GM23338 (cell line): Measurements from ENCODE around the gene ZKSCAN8. TPM values are rescaled to one million over a fixed set of nuclear protein-coding genes. Genes with fewer than 3 reads are reported as not detected.
A peak's percentile ranks its signal among the peaks of the same experiment; 100 is the strongest.

Source experiments
- ATAC-seq: fragments of 200-7000 bp; cut with Tn5 transposase; 3 replicates; pipeline ENCODE4 v1.9.1; 2020
- DNase-seq: peaks from one replicate; pipeline ENCODE4 v3.0.0-alpha.2; 2015; ENCODE audit warnings: low spot score
- H2AFZ ChIP-seq: fragments of 200-600 bp; sonication (generic); 2 replicates; pipeline ENCODE4 v1.8.0; 2016; ENCODE audit warnings: antibody characterized with exemption, mild to moderate bottlenecking, moderate library complexity
- H3F3A ChIP-seq: fragments of 200-600 bp; sonication (generic); replicated peaks from 2 replicates; pipeline ENCODE4 v1.8.0; 2017; ENCODE audit warnings: antibody characterized with exemption, mixed run types, low read depth
- H3K27ac ChIP-seq: fragments of 200-600 bp; sonication (generic); 2 replicates; pipeline ENCODE4 v1.6.1; 2016; ENCODE audit warnings: low read depth
- H3K27me3 ChIP-seq: fragments of 200-600 bp; sonication (generic); 2 replicates; pipeline ENCODE4 v1.8.0; 2016; ENCODE audit warnings: mild to moderate bottlenecking, mixed run types, moderate library complexity; ENCODE audit not compliant: insufficient read depth
- H3K36me3 ChIP-seq: fragments of 200-600 bp; sonication (generic); 2 replicates; pipeline ENCODE4 v1.8.0; 2016; ENCODE audit warnings: mild to moderate bottlenecking; ENCODE audit not compliant: insufficient read depth
- H3K4me1 ChIP-seq: fragments of 200-600 bp; sonication (generic); 2 replicates; pipeline ENCODE4 v1.8.0; 2016; ENCODE audit warnings: mild to moderate bottlenecking, moderate library complexity; ENCODE audit not compliant: insufficient read depth
- H3K4me2 ChIP-seq: fragments of 200-600 bp; sonication (generic); 2 replicates; pipeline ENCODE4 v1.7.1; 2017; ENCODE audit warnings: mixed run types
- H3K4me3 ChIP-seq: fragments of 200-600 bp; sonication (generic); 2 replicates; pipeline ENCODE4 v1.6.1; 2016; ENCODE audit warnings: mixed run types
- H3K79me2 ChIP-seq: fragments of 200-600 bp; sonication (generic); replicated peaks from 2 replicates; pipeline ENCODE4 v1.8.0; 2017; ENCODE audit warnings: mild to moderate bottlenecking; ENCODE audit not compliant: insufficient read depth
- H3K9me2 ChIP-seq: fragments of 200-600 bp; sonication (generic); 2 replicates; pipeline ENCODE4 v1.8.0; 2017; ENCODE audit not compliant: insufficient read depth
- H4K20me1 ChIP-seq: fragments of 200-600 bp; sonication (generic); replicated peaks from 2 replicates; pipeline ENCODE4 v1.8.0; 2017; ENCODE audit warnings: mild to moderate bottlenecking; ENCODE audit not compliant: insufficient read depth
- H3K27ac Mint-ChIP-seq: 2 replicates; pipeline ENCODE4 v1.8.0; 2020; ENCODE audit warnings: inconsistent platforms, mild to moderate bottlenecking, moderate library complexity, mixed read lengths
- H3K27me3 Mint-ChIP-seq: 3 replicates; pipeline ENCODE4 v1.8.0; 2022; ENCODE audit warnings: low read depth, mild to moderate bottlenecking, moderate library complexity, mixed read lengths, inconsistent platforms; ENCODE audit not compliant: insufficient read depth, poor library complexity
- H3K36me3 Mint-ChIP-seq: 3 replicates; pipeline ENCODE4 v1.8.0; 2021; ENCODE audit warnings: low read depth, mild to moderate bottlenecking, inconsistent platforms, moderate library complexity, mixed read lengths
- H3K4me1 Mint-ChIP-seq: 3 replicates; pipeline ENCODE4 v1.8.0; 2020; ENCODE audit warnings: mild to moderate bottlenecking, inconsistent platforms, mixed read lengths
- H3K4me3 Mint-ChIP-seq: 3 replicates; pipeline ENCODE4 v1.8.0; 2021; ENCODE audit warnings: moderate library complexity, mild to moderate bottlenecking, inconsistent platforms, mixed read lengths
- H3K9me3 Mint-ChIP-seq: 3 replicates; pipeline ENCODE4 v1.8.0; 2020; ENCODE audit warnings: moderate library complexity, mild to moderate bottlenecking, inconsistent platforms, mixed read lengths
- CREB1 ChIP-seq: fragments of 250-450 bp; sonication (Bioruptor Pico); IDR thresholded peaks from 2 replicates; pipeline ENCODE4 v1.5.0; 2020; ENCODE audit warnings: low read depth, mild to moderate bottlenecking, moderate library complexity
- EZH2 ChIP-seq: fragments of 200-600 bp; sonication (generic); IDR thresholded peaks from one replicate; pipeline ENCODE4 v1.8.0; 2017; ENCODE audit warnings: antibody characterized with exemption, mild to moderate bottlenecking, low read depth; ENCODE audit not compliant: unreplicated experiment
- NANOG ChIP-seq: IDR thresholded peaks from 2 replicates; pipeline ENCODE4 v1.6.1; 2016; ENCODE audit warnings: antibody characterized with exemption, borderline replicate concordance
- POLR2AphosphoS5 ChIP-seq: IDR thresholded peaks from 2 replicates; pipeline ENCODE4 v1.6.1; 2016; ENCODE audit warnings: antibody characterized with exemption, low read depth
- REST ChIP-seq: IDR thresholded peaks from one replicate; pipeline ENCODE4 v1.6.1; 2018; ENCODE audit warnings: antibody characterized with exemption; ENCODE audit not compliant: unreplicated experiment
- STAT1 ChIP-seq: IDR thresholded peaks from one replicate; pipeline ENCODE4 v1.6.1; 2016; ENCODE audit warnings: antibody characterized with exemption; ENCODE audit not compliant: unreplicated experiment
- ZNF114 ChIP-seq: fragments of 250-450 bp; sonication (Bioruptor Pico); IDR thresholded peaks from 2 replicates; pipeline ENCODE4 v1.5.0; 2020; ENCODE audit warnings: mild to moderate bottlenecking, moderate library complexity
- polyA plus RNA-seq: library from polyadenylated mRNA; unstranded; fragments of >200 nt; fragmentation: Nextera tagmentation; extraction: Ambion mirVana; gene quantifications from 2 replicates; pipeline ENCODE4 v1.2.1, GENCODE V29; 2016
- total RNA-seq: library from RNA; depleted of rRNA; stranded (reverse); fragments of >200 nt; shearing (Covaris generic); gene quantifications from 2 replicates; pipeline ENCODE4 v1.2.3, GENCODE V29; 2014
- TF ChIP-seq, protein P1 (sequence below), 2 experiments: fragments of 200-600 bp in 1 of 2; sonication (generic) in 1 of 2; conservative IDR thresholded peaks; 2 replicates each; pipeline versions ENCODE4 v1.5.1 to v1.6.1; 2016 to 2017; ENCODE audit warnings: antibody characterized with exemption in 2 of 2, low read depth in 2 of 2, mild to moderate bottlenecking in 2 of 2, moderate library complexity in 1 of 2
- TF ChIP-seq, protein P2 (sequence below): IDR thresholded peaks from 2 replicates; pipeline ENCODE4 v1.6.1; 2016; ENCODE audit warnings: antibody characterized with exemption

Gene ZKSCAN8
- total and polyA plus RNA-seq, 2 experiments from 2014 or later, result 4.2 to 22.6 TPM

DNA sequence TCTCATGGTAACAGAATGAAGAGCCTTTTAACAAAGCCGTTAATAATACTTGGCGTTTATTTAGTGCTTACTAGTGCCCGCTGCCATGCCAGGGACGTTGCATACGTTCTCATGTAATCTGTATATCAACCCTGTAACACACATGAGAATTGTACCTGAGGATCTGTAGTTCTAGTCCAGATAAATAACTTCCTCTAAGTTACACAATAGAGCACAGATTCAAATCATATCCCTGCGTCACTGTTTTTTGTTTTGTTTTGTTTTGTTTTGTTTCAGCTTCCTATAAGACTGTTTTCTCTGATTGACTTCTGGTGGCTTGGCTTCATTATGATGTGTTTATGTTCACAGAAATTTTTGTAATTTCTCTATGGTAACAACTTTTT is 16.7 kb upstream of the ZKSCAN8 start:
- DNase-seq (no peak), ATAC-seq (no peak)

GRCh38 chr6:28125401-28125800 is 16.3 kb upstream of the ZKSCAN8 start:
- DNase-seq (no peak), ATAC-seq (no peak)
- peaks cover 26% of the 10 kb centered on the region for H3K36me3 Mint-ChIP-seq
- Histone ChIP-seq H3K4me2 (peak overlapping the region; percentile 75), H3K4me1 (peaks cover 9% of the 10 kb centered on the region; the same call in 1 of the 2 replicates), H3K79me2 (peaks cover 24% of the 10 kb centered on the region), H2AFZ (no peak overlapping the region), H3K27me3 (no peaks in the 10 kb centered on the region), H4K20me1 (peaks cover 3% of the 10 kb centered on the region; the same call in 1 of the 2 replicates), H3F3A (no peaks in the 10 kb centered on the region), H3K27ac (no peak overlapping the region), H3K9me2 (no peaks in the 10 kb centered on the region), H3K4me3 (peak overlapping the region; percentile 75), H3K36me3 (peaks cover 16% of the 10 kb centered on the region; the same call in 1 of the 2 replicates)
- no peak for TF ChIP-seq CREB1 (CRISPR knock-in tag)
- no peaks in the 10 kb centered on the region for H3K9me3 Mint-ChIP-seq
- peaks cover 7% of the 10 kb centered on the region; the same call in 2 of the 3 replicates for H3K4me1 Mint-ChIP-seq
- no peak overlapping the region; the same call in 1 of the 2 replicates for H3K27ac Mint-ChIP-seq
- H3K4me3 Mint-ChIP-seq, result peak overlapping the region; percentile 98
- H3K27me3 Mint-ChIP-seq, result no peaks in the 10 kb centered on the region

More for the DNA sequence above, 16.7 kb upstream of the ZKSCAN8 start:
- Mint-ChIP-seq H3K27me3 (no peaks in the 10 kb centered on the region), H3K27ac (peak overlapping the region; percentile 92), H3K4me3 (peak overlapping the region; percentile 98), H3K4me1 (peaks cover 7% of the 10 kb centered on the region; the same call in 2 of the 3 replicates), H3K9me3 (no peaks in the 10 kb centered on the region), H3K36me3 (peaks cover 24% of the 10 kb centered on the region)
- peaks cover 9% of the 10 kb centered on the region; the same call in 1 of the 2 replicates for H3K4me1 ChIP-seq
- peak overlapping the region; percentile 75 for H3K4me2 ChIP-seq
- TF ChIP-seq EZH2 (no peak), NANOG (no peak), POLR2AphosphoS5 (no peak)
- H3K27me3 ChIP-seq, result no peaks in the 10 kb centered on the region
- H2AFZ ChIP-seq, result peak overlapping the region; percentile 93
- H3K36me3 ChIP-seq, result peaks cover 16% of the 10 kb centered on the region; the same call in 1 of the 2 replicates
- peaks cover 19% of the 10 kb centered on the region for H3K79me2 ChIP-seq
- H3K27ac ChIP-seq, result no peak overlapping the region
- peaks cover 3% of the 10 kb centered on the region; the same call in 1 of the 2 replicates for H4K20me1 ChIP-seq
- peak overlapping the region; percentile 75 for H3K4me3 ChIP-seq
- no peaks in the 10 kb centered on the region for H3K9me2 ChIP-seq
- no peaks in the 10 kb centered on the region for H3F3A ChIP-seq

DNA sequence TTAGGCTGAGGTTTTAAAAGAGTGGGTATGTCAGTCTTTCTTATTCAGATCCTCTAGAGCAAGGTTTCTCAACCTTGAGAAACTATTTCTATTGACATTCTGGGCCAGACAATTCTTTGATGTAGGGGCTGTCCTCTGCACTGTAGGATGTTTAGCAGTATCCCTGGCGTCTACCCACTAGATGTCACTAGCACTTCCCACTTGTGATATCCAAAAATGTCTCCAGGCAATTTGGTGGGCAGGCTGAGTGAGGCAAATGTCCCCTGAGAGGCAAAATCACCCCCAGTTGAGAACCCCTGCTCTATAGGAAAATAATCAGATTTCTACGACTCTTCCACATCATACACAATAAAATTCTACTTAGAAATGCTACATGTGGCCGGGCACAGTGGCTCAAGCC is 7.7 kb upstream of the ZKSCAN8 start:
- H3K4me2 ChIP-seq, result no peak overlapping the region
- H3K27ac ChIP-seq, result no peak overlapping the region
- H3K27me3 Mint-ChIP-seq, result peaks cover 4% of the 10 kb centered on the region
- H2AFZ ChIP-seq, result no peak overlapping the region
- no peaks in the 10 kb centered on the region; the same call in none of the 2 replicates for H4K20me1 ChIP-seq
- H3K27me3 ChIP-seq, result 0 out of 2 replicates have a peak, but pooled peaks cover 7% of the 10 kb centered on the region
- ATAC-seq, result peak; percentile 5; the same call in 2 of the 3 replicates
- H3K4me3 Mint-ChIP-seq, result no peak overlapping the region; the same call in 2 of the 3 replicates
- no peaks in the 10 kb centered on the region for H3K9me3 Mint-ChIP-seq
- DNase-seq, result peak; percentile 50
- H3K27ac Mint-ChIP-seq, result no peak overlapping the region
- peaks cover 4% of the 10 kb centered on the region; the same call in 1 of the 2 replicates for H3K36me3 ChIP-seq
- no peak overlapping the region for H3K4me3 ChIP-seq
- peaks cover 12% of the 10 kb centered on the region; the same call in 2 of the 3 replicates for H3K36me3 Mint-ChIP-seq
- TF ChIP-seq, protein P1, sequence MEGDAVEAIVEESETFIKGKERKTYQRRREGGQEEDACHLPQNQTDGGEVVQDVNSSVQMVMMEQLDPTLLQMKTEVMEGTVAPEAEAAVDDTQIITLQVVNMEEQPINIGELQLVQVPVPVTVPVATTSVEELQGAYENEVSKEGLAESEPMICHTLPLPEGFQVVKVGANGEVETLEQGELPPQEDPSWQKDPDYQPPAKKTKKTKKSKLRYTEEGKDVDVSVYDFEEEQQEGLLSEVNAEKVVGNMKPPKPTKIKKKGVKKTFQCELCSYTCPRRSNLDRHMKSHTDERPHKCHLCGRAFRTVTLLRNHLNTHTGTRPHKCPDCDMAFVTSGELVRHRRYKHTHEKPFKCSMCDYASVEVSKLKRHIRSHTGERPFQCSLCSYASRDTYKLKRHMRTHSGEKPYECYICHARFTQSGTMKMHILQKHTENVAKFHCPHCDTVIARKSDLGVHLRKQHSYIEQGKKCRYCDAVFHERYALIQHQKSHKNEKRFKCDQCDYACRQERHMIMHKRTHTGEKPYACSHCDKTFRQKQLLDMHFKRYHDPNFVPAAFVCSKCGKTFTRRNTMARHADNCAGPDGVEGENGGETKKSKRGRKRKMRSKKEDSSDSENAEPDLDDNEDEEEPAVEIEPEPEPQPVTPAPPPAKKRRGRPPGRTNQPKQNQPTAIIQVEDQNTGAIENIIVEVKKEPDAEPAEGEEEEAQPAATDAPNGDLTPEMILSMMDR (conservative IDR thresholded peaks at IDR 0.05; ENCODE audit: low read depth in 2 of 2), result peak; percentile 52 to 70
- no peak for TF ChIP-seq STAT1
- no peak for TF ChIP-seq REST
- TF ChIP-seq, protein P2, sequence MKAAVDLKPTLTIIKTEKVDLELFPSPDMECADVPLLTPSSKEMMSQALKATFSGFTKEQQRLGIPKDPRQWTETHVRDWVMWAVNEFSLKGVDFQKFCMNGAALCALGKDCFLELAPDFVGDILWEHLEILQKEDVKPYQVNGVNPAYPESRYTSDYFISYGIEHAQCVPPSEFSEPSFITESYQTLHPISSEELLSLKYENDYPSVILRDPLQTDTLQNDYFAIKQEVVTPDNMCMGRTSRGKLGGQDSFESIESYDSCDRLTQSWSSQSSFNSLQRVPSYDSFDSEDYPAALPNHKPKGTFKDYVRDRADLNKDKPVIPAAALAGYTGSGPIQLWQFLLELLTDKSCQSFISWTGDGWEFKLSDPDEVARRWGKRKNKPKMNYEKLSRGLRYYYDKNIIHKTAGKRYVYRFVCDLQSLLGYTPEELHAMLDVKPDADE, result no peak
- TF ChIP-seq ZNF114, result no peak
- TF ChIP-seq POLR2AphosphoS5, result no peak
- H3K4me1 Mint-ChIP-seq, result peaks cover 17% of the 10 kb centered on the region
- no peaks in the 10 kb centered on the region for H3F3A ChIP-seq
- peaks cover 48% of the 10 kb centered on the region for H3K79me2 ChIP-seq
- H3K4me1 ChIP-seq, result peaks cover 12% of the 10 kb centered on the region
- no peaks in the 10 kb centered on the region for H3K9me2 ChIP-seq
